ENCODE data around the gene CA7.
"Not testable (repeated sequence)": the region's sequence is repeated elsewhere in the genome, so short reads cannot be mapped to it uniquely, and the experiment has no call there.

GRCh38 chr16:66871363-66871762 lies 27.1 kb downstream of the CA7 start:
- TF ChIP-seq, protein P1, sequence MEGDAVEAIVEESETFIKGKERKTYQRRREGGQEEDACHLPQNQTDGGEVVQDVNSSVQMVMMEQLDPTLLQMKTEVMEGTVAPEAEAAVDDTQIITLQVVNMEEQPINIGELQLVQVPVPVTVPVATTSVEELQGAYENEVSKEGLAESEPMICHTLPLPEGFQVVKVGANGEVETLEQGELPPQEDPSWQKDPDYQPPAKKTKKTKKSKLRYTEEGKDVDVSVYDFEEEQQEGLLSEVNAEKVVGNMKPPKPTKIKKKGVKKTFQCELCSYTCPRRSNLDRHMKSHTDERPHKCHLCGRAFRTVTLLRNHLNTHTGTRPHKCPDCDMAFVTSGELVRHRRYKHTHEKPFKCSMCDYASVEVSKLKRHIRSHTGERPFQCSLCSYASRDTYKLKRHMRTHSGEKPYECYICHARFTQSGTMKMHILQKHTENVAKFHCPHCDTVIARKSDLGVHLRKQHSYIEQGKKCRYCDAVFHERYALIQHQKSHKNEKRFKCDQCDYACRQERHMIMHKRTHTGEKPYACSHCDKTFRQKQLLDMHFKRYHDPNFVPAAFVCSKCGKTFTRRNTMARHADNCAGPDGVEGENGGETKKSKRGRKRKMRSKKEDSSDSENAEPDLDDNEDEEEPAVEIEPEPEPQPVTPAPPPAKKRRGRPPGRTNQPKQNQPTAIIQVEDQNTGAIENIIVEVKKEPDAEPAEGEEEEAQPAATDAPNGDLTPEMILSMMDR (IDR thresholded peaks at IDR 0.05; ENCODE audit: insufficient read depth, low read length): not testable (repeated sequence)
- TF ChIP-seq POLR2AphosphoS5, GABPA (IDR thresholded peaks at IDR 0.05; ENCODE audit: low read depth): not testable (repeated sequence)
- TF ChIP-seq, protein P2, sequence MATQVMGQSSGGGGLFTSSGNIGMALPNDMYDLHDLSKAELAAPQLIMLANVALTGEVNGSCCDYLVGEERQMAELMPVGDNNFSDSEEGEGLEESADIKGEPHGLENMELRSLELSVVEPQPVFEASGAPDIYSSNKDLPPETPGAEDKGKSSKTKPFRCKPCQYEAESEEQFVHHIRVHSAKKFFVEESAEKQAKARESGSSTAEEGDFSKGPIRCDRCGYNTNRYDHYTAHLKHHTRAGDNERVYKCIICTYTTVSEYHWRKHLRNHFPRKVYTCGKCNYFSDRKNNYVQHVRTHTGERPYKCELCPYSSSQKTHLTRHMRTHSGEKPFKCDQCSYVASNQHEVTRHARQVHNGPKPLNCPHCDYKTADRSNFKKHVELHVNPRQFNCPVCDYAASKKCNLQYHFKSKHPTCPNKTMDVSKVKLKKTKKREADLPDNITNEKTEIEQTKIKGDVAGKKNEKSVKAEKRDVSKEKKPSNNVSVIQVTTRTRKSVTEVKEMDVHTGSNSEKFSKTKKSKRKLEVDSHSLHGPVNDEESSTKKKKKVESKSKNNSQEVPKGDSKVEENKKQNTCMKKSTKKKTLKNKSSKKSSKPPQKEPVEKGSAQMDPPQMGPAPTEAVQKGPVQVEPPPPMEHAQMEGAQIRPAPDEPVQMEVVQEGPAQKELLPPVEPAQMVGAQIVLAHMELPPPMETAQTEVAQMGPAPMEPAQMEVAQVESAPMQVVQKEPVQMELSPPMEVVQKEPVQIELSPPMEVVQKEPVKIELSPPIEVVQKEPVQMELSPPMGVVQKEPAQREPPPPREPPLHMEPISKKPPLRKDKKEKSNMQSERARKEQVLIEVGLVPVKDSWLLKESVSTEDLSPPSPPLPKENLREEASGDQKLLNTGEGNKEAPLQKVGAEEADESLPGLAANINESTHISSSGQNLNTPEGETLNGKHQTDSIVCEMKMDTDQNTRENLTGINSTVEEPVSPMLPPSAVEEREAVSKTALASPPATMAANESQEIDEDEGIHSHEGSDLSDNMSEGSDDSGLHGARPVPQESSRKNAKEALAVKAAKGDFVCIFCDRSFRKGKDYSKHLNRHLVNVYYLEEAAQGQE (IDR thresholded peaks at IDR 0.05; ENCODE audit: insufficient replicate concordance, low read depth): not testable (repeated sequence)
